Measurements from ENCODE around the gene UQCC5. TPM values are rescaled to one million over a fixed set of nuclear protein-coding genes. Genes with fewer than 3 reads are reported as not detected.

Gene UQCC5, protein sequence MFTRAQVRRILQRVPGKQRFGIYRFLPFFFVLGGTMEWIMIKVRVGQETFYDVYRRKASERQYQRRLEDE
- 8.7 and 9.5 TPM in 2 replicates for polyA plus RNA-seq (2011; rRNA removed)
- polyA minus RNA-seq (2011; rRNA and poly(A)+ RNA removed), result 3.9 and 6.4 TPM in 2 replicates

DNA sequence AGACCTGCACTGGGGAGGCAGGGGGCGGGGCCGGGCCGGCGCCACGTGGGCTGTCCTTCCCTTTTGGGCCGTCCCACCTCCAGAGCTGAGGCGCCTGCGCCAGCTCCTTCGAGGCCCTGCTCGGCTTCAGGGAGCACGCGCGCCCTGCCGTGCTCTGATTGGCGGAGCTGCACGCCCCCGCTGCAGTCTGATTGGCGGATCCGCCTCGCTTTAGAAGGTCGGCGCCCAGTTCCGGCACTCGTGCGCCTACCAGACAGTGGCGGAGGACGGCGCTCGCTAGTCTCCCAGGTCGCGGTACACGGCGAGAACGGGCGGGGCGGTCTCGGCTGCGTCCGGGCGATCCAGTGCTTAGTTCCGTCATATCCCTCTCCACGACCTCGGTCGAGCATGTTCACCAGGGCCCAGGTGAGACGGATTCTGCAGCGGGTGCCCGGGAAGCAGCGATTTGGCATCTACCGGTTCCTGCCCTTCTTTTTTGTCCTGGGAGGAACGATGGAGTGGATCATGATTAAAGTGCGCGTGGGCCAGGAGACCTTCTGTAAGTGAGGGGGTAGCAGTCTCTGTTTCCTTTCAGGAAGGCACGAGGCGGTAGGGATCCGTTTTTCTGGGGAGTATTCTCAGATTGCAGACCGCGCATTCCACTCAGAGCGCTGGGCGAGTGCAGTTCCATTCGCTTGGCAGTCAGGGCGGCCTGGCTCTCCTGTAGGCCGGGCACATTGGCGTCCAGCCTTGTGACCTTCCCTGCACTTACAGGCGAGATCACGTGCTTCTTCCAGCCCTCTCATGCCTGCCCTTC is at the start of gene UQCC5:
Gene UQCC5, plus strand, starts transcription at position 237 of the 796 bp plus-strand sequence. Its CDS starts 151 bp downstream, at position 388.
- TF ChIP-seq CTCF (IDR thresholded peaks at IDR 0.05; ENCODE audit: low read depth, low read length), result no peak
- Histone ChIP-seq H3K27me3 (ENCODE audit: control insufficient read depth, insufficient read depth, low read length) (no peaks in the 10 kb centered on the region), H3K27ac (ENCODE audit: low read depth, low read length) (peak within 1 kb of the TSS; percentile 84), H3K9me3 (ENCODE audit: control insufficient read depth, insufficient read depth, low read length) (no peaks in the 10 kb centered on the region; the same call in 1 of the 2 replicates), H3K4me3 (ENCODE audit: low read depth, low read length) (peak within 1 kb of the TSS; percentile 94)
- DNase-seq (ENCODE audit: low read depth, low spot score), result peak; percentile 95
- ChIA-PET CTCF (interaction anchor here (0.9 kb wide), 1 partner anchor 132 kb away, joined by 8 read pairs; no protein-coding TSS in a partner anchor), POLR2A (interaction anchor here (0.5 to 1.4 kb wide), 12 partner anchors 9 to 170 kb away, joined by 3 to 7 read pairs (median 4); partner anchors contain the start of genes GLT8D1 and SPCS1)

- Histone ChIP-seq H3K9me3 (ENCODE audit: control insufficient read depth, insufficient read depth, low read length) (no peaks in the 10 kb centered on the region; the same call in 1 of the 2 replicates), H3K4me3 (ENCODE audit: low read depth, low read length) (no peak overlapping the region), H3K27ac (ENCODE audit: low read depth, low read length) (no peak overlapping the region), H3K27me3 (ENCODE audit: control insufficient read depth, insufficient read depth, low read length) (no peaks in the 10 kb centered on the region)
- ChIA-PET CTCF (interaction anchor here (0.6 kb wide), 1 partner anchor 82 kb away, joined by 4 read pairs; no protein-coding TSS in a partner anchor), POLR2A (no interaction called here)
- no peak for TF ChIP-seq CTCF (IDR thresholded peaks at IDR 0.05; ENCODE audit: low read depth, low read length)
- no peak for DNase-seq (ENCODE audit: low read depth, low spot score)
Observed at GRCh38 chr3:52487050-52487787, 49.2 kb upstream of the UQCC5 start.

GRCh38 chr3:52487788-52488691 is 48.4 kb upstream of the UQCC5 start:
- ChIA-PET CTCF (no interaction called here), POLR2A (no interaction called here)
- DNase-seq (ENCODE audit: low read depth, low spot score), result no peak
- H3K27me3 ChIP-seq (ENCODE audit: control insufficient read depth, insufficient read depth, low read length), result no peaks in the 10 kb centered on the region
- no peak overlapping the region for H3K4me3 ChIP-seq (ENCODE audit: low read depth, low read length)
- TF ChIP-seq CTCF (IDR thresholded peaks at IDR 0.05; ENCODE audit: low read depth, low read length), result no peak
- no peaks in the 10 kb centered on the region; the same call in 1 of the 2 replicates for H3K9me3 ChIP-seq (ENCODE audit: control insufficient read depth, insufficient read depth, low read length)
- H3K27ac ChIP-seq (ENCODE audit: low read depth, low read length), result no peak overlapping the region

DNA sequence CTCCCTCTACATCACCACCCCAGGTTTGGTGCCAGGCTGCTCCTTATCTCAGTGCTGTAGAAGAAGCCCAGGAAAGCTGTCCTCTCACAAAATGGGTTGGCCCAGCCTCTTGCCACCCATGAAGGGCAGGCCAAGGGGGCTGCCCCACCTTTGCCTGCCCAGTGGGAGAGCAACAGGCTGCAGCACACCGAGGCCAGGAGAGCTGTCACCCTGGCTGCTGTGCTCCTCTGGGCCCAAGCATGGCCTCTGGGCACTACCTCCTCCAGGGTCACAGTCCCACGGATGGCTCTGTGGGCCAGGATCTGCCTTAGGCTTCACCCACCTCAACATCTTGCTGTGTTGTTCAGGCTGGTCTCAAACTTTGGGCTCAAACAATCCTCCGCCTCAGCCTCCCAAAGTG is 47.7 kb upstream of the UQCC5 start:
- CTCF ChIA-PET, result interaction anchor here (1.0 to 2.0 kb wide), 2 partner anchors 17 to 76 kb away, joined by 6 to 9 read pairs; no protein-coding TSS in a partner anchor
- DNase-seq (ENCODE audit: low read depth, low spot score), result no peak
- Histone ChIP-seq H3K27ac (ENCODE audit: low read depth, low read length) (no peak overlapping the region), H3K9me3 (ENCODE audit: control insufficient read depth, insufficient read depth, low read length) (no peaks in the 10 kb centered on the region), H3K4me3 (ENCODE audit: low read depth, low read length) (no peak overlapping the region), H3K27me3 (ENCODE audit: control insufficient read depth, insufficient read depth, low read length) (no peaks in the 10 kb centered on the region)
- TF ChIP-seq CTCF (IDR thresholded peaks at IDR 0.05; ENCODE audit: low read depth, low read length), result no peak
- POLR2A ChIA-PET, result no interaction called here

All from AG04450 (cell line).